PC-9 (cell line): ENCODE measurements around the gene EML6. TPM values are rescaled to one million over a fixed set of nuclear protein-coding genes. Genes with fewer than 3 reads are reported as not detected.

Experiments
- BruUV-seq: library from RNA; stranded (reverse); fragments of 400-500 nt; replicated peaks from 2 replicates; lab custom pipeline; 2021; lab: Mats Ljungman, UMichigan
- CTCF ChIA-PET: fragments of 300-600 bp; sonication (Branson Sonifier 250); formaldehyde crosslinking; loops from one replicate; lab custom pipeline; 2022; ENCODE audit warnings: antibody characterized with exemption; lab: Charles Lee
- POLR2A ChIA-PET: fragments of 300-600 bp; sonication (Branson Sonifier 250); formaldehyde crosslinking; loops from one replicate; lab custom pipeline; 2022; ENCODE audit warnings: antibody characterized with exemption; ENCODE audit not compliant: unreplicated experiment; lab: Charles Lee
- DNase-seq, 2 experiments: peaks; one replicate each; pipeline versions ENCODE4 v3.0.0 to v3.0.0-alpha.2; 2015 to 2022; ENCODE audit warnings: mixed read lengths in 1 of 2
- H2AFZ ChIP-seq: fragments of 200-600 bp; sonication (generic); 2 replicates; pipeline ENCODE4 v1.8.1; 2017; ENCODE audit warnings: antibody characterized with exemption
- H3F3A ChIP-seq: fragments of 200-600 bp; sonication (generic); 2 replicates; pipeline ENCODE4 v1.8.1; 2017; ENCODE audit warnings: antibody characterized with exemption, mild to moderate bottlenecking, low read depth; ENCODE audit not compliant: insufficient read depth
- H3K27ac ChIP-seq: fragments of 200-600 bp; sonication (generic); 2 replicates; pipeline ENCODE4 v1.6.1; 2016; ENCODE audit warnings: mixed run types
- H3K27me3 ChIP-seq: fragments of 200-600 bp; sonication (generic); 2 replicates; pipeline ENCODE4 v1.6.1; 2016; ENCODE audit warnings: low read depth, mixed run types; ENCODE audit not compliant: insufficient read depth
- H3K36me3 ChIP-seq: fragments of 200-600 bp; sonication (generic); 2 replicates; pipeline ENCODE4 v1.6.1; 2016; ENCODE audit warnings: low read depth, mixed run types
- H3K4me1 ChIP-seq: fragments of 200-600 bp; sonication (generic); replicated peaks from 2 replicates; pipeline ENCODE4 v1.6.1; 2016; ENCODE audit warnings: mixed run types; ENCODE audit not compliant: insufficient read depth
- H3K4me2 ChIP-seq: fragments of 200-600 bp; sonication (generic); 2 replicates; pipeline ENCODE4 v1.6.1; 2017; ENCODE audit warnings: mixed run types
- H3K4me3 ChIP-seq: fragments of 200-600 bp; sonication (generic); 2 replicates; pipeline ENCODE4 v1.6.1; 2016; ENCODE audit warnings: mixed run types
- H3K79me2 ChIP-seq: fragments of 200-600 bp; sonication (generic); 2 replicates; pipeline ENCODE4 v1.6.1; 2017; ENCODE audit warnings: low read depth, mixed run types
- H3K9me2 ChIP-seq: fragments of 200-600 bp; sonication (generic); 2 replicates; pipeline ENCODE4 v1.8.1; 2017; ENCODE audit warnings: mild to moderate bottlenecking; ENCODE audit not compliant: insufficient read depth
- H3K9me3 ChIP-seq: fragments of 200-600 bp; sonication (generic); 2 replicates; pipeline ENCODE4 v1.8.1; 2016; ENCODE audit warnings: low read depth; ENCODE audit not compliant: insufficient read depth
- H4K20me1 ChIP-seq: fragments of 200-600 bp; sonication (generic); 2 replicates; pipeline ENCODE4 v1.8.1; 2017; ENCODE audit not compliant: insufficient read depth
- EZH2 ChIP-seq: fragments of 200-600 bp; sonication (generic); IDR thresholded peaks from 2 replicates; pipeline ENCODE4 v1.8.0; 2017; ENCODE audit warnings: antibody characterized with exemption, low read depth
- intact Hi-C: fragments of 100-400 bp; cut with micrococcal nuclease; formaldehyde crosslinking; loops from one replicate; pipeline ENCODE4 v1.10.0; 2022; ENCODE audit not compliant: unreplicated experiment
- total RNA-seq: library from RNA; stranded (reverse); gene quantifications from 2 replicates; pipeline ENCODE4 v1.2.3, GENCODE V29; 2021
- TF ChIP-seq, protein P1 (sequence below): fragments of 200-600 bp; sonication (generic); conservative IDR thresholded peaks from 2 replicates; pipeline ENCODE4 v1.6.1; 2017; ENCODE audit warnings: mixed run types, antibody characterized with exemption, mild to moderate bottlenecking, moderate library complexity

The EML6 gene
- total RNA-seq, 1 experiment from 2014 or later = 3.7 TPM

DNA sequence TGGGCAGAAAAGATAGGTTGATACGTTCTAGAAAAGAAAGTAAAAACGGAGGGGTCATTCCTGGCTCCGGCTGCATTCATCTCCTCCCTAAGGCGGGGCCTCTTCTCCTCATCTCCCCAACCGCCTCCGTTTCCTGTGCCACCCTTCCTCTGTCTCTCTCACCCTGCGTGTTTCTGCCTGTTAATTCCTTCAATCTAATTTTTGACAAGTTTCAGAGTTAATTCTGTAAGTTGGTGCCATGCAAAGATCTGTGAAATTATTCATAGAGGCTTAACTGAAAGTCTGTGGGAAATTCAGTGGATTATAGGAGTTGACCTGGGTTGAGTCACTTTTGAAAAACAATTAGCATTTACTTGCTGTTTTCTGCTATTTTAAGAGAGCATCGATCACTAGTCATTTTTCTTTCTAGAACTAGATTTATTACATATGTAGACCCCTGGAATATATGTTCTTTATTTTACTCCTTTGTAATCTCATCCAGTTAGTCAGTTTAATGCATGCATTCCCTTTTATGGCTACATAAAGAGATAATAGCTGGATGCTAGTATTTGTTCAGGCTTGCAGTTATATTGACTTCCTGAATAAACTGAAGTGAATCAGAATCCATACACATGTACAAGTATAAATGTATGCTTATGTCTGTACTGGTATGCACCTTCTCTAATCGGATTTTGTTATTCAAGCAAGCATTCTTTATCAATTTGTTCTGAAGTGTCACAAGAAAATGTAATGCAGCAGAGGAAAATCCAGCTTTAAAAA, 91.1 kb downstream of the EML6 start:
- H3K4me1 ChIP-seq = 0 out of 2 replicates have a peak, but pooled peaks cover 4% of the 10 kb centered on the region
- no peak overlapping the region for H3K4me2 ChIP-seq
- H3K27ac ChIP-seq = no peak overlapping the region
- no peaks in the 10 kb centered on the region for H3K79me2 ChIP-seq
- H3K36me3 ChIP-seq = no peaks in the 10 kb centered on the region
- no TSS peak for BruUV-seq
- no peaks in the 10 kb centered on the region; the same call in 1 of the 2 replicates for H3K9me2 ChIP-seq
- ChIA-PET POLR2A (no interaction called here), CTCF (no interaction called here)
- no peaks in the 10 kb centered on the region for H3F3A ChIP-seq
- TF ChIP-seq EZH2 = no peak
- TF ChIP-seq, protein P1, sequence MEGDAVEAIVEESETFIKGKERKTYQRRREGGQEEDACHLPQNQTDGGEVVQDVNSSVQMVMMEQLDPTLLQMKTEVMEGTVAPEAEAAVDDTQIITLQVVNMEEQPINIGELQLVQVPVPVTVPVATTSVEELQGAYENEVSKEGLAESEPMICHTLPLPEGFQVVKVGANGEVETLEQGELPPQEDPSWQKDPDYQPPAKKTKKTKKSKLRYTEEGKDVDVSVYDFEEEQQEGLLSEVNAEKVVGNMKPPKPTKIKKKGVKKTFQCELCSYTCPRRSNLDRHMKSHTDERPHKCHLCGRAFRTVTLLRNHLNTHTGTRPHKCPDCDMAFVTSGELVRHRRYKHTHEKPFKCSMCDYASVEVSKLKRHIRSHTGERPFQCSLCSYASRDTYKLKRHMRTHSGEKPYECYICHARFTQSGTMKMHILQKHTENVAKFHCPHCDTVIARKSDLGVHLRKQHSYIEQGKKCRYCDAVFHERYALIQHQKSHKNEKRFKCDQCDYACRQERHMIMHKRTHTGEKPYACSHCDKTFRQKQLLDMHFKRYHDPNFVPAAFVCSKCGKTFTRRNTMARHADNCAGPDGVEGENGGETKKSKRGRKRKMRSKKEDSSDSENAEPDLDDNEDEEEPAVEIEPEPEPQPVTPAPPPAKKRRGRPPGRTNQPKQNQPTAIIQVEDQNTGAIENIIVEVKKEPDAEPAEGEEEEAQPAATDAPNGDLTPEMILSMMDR = no peak
- no peak for DNase-seq
- no peaks in the 10 kb centered on the region for H3K27me3 ChIP-seq
- no peaks in the 10 kb centered on the region for H4K20me1 ChIP-seq
- H3K9me3 ChIP-seq = no peaks in the 10 kb centered on the region
- no peak overlapping the region for H3K4me3 ChIP-seq
- H2AFZ ChIP-seq = no peak overlapping the region
- intact Hi-C loops = no loop called here

DNA sequence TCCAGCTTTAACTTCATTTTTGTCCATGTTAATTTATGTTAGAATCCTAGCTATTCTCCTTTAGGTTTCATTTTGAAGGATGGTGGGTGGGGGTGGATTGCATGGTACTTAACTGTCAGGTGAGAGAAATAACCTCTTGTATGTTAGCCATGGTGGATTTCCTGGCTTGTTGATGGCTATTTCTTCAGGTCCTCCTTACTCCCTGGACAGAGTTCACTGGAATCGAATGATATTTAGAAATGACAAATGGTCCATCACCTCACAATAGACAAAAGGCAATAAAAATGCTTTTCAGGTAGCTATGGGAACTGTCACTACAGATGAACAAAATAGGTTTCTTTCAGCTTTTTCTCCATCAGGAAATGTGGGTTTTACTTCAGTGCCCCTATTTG, 91.7 kb downstream of the EML6 start:
- Histone ChIP-seq H3K27ac (no peak overlapping the region), H3F3A (no peaks in the 10 kb centered on the region), H3K79me2 (no peaks in the 10 kb centered on the region), H3K9me2 (no peaks in the 10 kb centered on the region; the same call in 1 of the 2 replicates), H3K27me3 (no peaks in the 10 kb centered on the region), H4K20me1 (no peaks in the 10 kb centered on the region; the same call in 1 of the 2 replicates), H3K4me2 (no peak overlapping the region), H3K4me1 (no peaks in the 10 kb centered on the region), H3K36me3 (no peaks in the 10 kb centered on the region), H3K9me3 (no peaks in the 10 kb centered on the region), H2AFZ (no peak overlapping the region), H3K4me3 (no peak overlapping the region)
- TF ChIP-seq, protein P1 = no peak
- TF ChIP-seq EZH2 = no peak
- intact Hi-C loops = no loop called here
- POLR2A ChIA-PET = interaction anchor here (0.6 kb wide), 1 partner anchor 773 kb away, joined by 6 read pairs; no protein-coding TSS in a partner anchor
- no peak for DNase-seq
- CTCF ChIA-PET = interaction anchor here (0.6 kb wide), 1 partner anchor 253 kb away, joined by 4 read pairs; no protein-coding TSS in a partner anchor
- BruUV-seq = no TSS peak

DNA sequence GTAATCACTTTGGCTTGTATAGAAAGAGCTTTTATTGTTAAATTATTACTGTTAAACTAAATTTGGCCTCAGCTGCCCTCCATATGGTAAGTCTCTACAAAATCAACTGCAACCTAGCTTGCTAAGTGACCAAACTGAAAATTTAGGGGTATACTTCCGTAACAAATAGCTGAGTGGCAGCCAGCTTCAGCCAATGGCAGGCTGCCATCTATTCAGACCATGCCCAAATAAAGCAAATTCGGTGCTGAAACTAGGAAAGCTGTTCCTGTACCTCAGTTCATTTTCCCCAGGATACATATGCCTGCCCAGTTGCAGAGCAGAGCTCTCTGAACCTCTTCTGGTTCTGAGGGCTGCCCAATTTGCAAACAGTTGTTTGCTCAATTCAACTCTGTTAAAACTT, 94.8 kb downstream of the EML6 start:
- H3K4me1 ChIP-seq = no peaks in the 10 kb centered on the region
- H2AFZ ChIP-seq = no peak overlapping the region
- H4K20me1 ChIP-seq = no peaks in the 10 kb centered on the region; the same call in 1 of the 2 replicates
- no peak overlapping the region for H3K27ac ChIP-seq
- no peak overlapping the region for H3K4me2 ChIP-seq
- DNase-seq = no peak
- no TSS peak for BruUV-seq
- ChIA-PET CTCF (no interaction called here), POLR2A (interaction anchor here (0.7 kb wide), 1 partner anchor 65 kb away, joined by 5 read pairs; no protein-coding TSS in a partner anchor)
- TF ChIP-seq, protein P1 = no peak
- no peak for TF ChIP-seq EZH2
- no peaks in the 10 kb centered on the region for H3F3A ChIP-seq
- H3K79me2 ChIP-seq = no peaks in the 10 kb centered on the region
- H3K27me3 ChIP-seq = no peaks in the 10 kb centered on the region
- no peaks in the 10 kb centered on the region for H3K9me2 ChIP-seq
- no peaks in the 10 kb centered on the region for H3K36me3 ChIP-seq
- H3K9me3 ChIP-seq = no peaks in the 10 kb centered on the region
- no peak overlapping the region for H3K4me3 ChIP-seq
- intact Hi-C loops = no loop called here
